Epithelial cell of prostate (primary cell): ENCODE data around the gene AQP7.
"Not testable (repeated sequence)": the region's sequence is repeated elsewhere in the genome, so short reads cannot be mapped to it uniquely, and the experiment has no call there.

Experiments
- DNase-seq: peaks from one replicate; pipeline ENCODE4 v3.0.0-alpha.2; 2011; ENCODE audit warnings: low read depth, low spot score
- H3K27ac ChIP-seq: fragments of 450-650 bp; 2 replicates; pipeline ENCODE4 v1.5.1; 2017; ENCODE audit warnings: mild to moderate bottlenecking

The AQP7 gene

GRCh38 chr9:33401809-33402208, 559 bp downstream of the AQP7 start:
- not testable (repeated sequence) for H3K27ac ChIP-seq, DNase-seq

GRCh38 chr9:33399047-33399446, 3.3 kb downstream of the AQP7 start:
- H3K27ac ChIP-seq, DNase-seq: not testable (repeated sequence)

GRCh38 chr9:33397801-33398200, 4.6 kb downstream of the AQP7 start:
- not testable (repeated sequence) for DNase-seq, H3K27ac ChIP-seq

- H3K27ac ChIP-seq, DNase-seq: not testable (repeated sequence)
Observed at GRCh38 chr9:33395159-33395879, 7.0 kb downstream of the AQP7 start.

DNA sequence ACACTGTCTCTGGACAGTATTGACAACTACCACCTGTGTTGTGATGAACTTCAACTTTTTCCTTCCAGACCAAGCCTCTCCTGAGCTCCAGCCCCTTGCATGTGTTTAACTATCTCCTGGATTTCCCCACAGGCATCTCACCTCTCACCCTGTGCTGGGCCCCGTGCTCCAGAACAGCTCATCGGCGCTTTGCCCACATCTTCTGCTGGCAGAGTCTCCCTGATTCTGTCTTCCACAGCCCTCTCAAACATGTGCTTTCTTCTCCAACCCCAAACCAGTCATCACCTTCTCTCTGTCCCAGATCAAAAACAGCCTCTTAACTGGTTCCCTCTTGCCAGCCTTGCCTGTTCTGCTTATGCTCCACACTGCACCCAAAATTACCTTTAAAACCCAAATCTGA, 8.4 kb downstream of the AQP7 start:
- not testable (repeated sequence) for H3K27ac ChIP-seq, DNase-seq

DNA sequence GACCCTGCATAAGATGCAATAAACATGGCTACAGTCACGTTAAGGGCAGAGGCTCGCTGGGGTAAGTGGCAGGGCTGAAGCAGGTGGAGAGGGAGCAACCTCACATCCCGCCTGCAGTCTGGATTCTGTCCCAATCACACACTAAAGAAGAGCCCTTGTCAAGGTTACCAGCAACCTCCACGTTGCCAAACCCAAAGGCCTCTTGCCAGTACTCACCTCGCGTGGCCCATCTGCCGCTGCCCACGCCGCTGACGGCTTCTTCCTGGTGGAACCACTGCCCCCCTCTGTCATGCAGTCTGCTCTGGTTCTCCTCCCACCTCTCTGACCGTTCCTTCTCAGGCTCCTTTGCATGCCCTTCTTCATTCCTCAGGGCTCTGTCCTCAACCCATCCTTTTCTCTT, 8.8 kb downstream of the AQP7 start:
- no peak overlapping the region for H3K27ac ChIP-seq
- DNase-seq = no peak

DNA sequence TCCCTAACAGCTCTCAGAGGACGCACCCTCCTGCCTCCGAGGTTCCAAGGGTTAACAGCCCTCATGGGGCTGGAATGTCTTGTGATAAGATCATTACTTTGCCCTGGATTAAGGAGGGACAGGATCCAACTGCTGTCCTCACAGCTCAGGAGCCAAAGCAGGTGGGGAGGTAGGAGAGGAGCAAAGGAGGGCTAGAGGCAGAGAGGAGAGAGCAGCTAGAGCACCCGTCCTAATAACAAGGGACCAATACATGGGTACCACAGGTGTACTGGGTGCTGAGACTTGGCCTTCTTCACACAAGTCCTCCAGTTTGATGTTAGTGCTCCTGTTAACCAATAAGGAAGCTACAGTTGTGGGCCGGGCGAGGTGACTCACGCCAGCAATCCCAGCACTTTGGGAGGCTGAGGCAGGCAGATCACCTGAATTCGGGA, 9.8 kb downstream of the AQP7 start:
- H3K27ac ChIP-seq, DNase-seq: not testable (repeated sequence)

GRCh38 chr9:33391111-33391771, 11.1 kb downstream of the AQP7 start:
- DNase-seq, H3K27ac ChIP-seq: not testable (repeated sequence)

DNA sequence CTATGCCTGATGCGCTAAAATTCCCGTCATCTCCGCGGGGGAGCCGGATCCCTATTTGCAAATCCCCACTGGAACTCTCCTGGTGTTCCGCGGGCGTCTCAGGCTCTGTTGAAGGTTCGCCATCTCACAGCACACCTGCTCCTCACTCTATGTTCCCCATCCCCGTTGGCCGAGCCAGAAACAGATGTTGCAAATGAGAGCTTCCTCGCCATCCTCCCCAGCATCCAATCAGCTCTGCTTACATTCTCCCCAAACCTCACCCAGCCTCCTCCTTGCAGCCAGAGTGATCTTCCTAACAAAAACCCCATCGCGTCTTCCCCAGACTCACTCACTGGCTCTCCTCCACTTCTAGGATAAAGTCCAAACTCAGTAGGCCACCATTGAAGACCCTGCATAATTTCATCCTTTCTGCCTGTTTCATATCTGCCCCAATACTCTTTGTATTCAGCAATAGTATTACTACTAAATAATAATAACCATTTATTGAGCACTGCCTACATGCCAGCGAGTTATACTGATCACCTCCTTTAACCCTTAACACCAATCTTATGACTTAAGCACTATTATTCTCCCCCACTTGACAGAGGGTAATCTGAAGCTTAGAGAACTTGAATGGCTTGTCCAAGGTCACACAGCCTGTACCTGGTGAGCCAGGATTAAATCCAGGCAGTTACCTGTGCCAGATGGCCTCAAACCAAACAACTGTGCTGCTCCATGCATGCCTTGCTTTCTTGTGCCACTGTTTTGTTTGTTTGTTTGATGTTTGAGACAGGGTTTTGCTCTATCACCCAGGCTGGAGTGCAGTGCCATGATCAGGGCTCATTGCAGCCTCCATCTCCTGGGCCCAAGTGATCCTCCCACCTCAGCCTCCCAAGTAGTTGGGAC, 14.0 kb downstream of the AQP7 start:
- no peak for DNase-seq

GRCh38 chr9:33386998-33387397, 15.4 kb downstream of the AQP7 start:
- DNase-seq, H3K27ac ChIP-seq: not testable (repeated sequence)

More for the DNA sequence above, 14.0 kb downstream of the AQP7 start:
- H3K27ac ChIP-seq = no peak overlapping the region

DNA sequence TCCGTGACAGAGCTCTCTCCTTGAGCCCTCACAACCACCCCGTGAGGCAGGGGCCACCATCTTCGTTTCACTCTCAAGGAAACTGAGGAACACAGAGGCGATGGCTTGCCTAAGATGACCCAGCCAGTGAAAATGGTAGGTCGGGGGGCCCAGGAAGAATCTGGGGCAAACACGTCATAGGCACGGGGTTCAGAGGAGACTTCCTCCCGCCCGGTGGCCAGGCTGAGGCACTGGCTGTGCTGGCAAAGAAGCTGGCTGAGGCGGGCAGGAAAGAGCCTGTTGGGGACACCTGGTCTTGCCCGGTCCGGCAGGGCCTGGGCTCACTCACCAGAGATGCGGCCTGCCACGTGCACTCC, 15.7 kb downstream of the AQP7 start:
- not testable (repeated sequence) for DNase-seq

DNA sequence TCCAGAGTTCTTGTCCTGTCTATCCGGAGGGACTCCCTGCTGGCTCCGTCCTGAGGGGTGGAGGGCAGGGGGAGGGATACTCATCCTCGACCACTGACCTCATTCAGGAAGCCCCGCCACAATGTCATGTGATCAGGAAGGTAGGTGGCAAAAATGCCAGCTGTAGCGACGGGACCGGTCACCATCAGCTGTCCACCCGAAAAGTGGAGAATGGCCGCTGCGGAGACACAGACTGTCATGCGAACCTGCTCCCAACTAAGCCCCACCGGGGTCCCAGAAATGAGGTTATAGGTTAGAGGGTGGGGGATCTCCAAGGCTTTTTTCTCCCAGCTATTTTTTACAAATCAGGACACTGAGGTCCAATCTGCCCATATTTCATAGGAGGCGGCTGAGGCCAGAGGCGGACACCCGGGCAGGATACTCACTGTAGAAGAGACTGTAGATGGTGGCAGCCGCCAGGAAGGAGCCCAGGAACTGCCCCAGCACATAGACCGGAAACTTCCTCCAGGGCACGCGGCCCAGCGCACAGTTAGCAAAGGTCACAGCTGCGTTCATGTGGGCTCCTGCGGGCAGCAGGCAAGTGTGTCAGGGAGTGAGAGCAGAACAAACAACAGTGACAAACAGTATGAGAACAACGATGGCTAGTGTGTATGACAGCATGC, 16.3 kb downstream of the AQP7 start:
- DNase-seq, H3K27ac ChIP-seq: not testable (repeated sequence)

More for the DNA sequence above, 15.7 kb downstream of the AQP7 start:
- not testable (repeated sequence) for H3K27ac ChIP-seq

GRCh38 chr9:33385536-33385935, 16.8 kb downstream of the AQP7 start:
- not testable (repeated sequence) for DNase-seq, H3K27ac ChIP-seq

GRCh38 chr9:33383396-33383795, 19.0 kb downstream of the AQP7 start:
- not testable (repeated sequence) for DNase-seq, H3K27ac ChIP-seq

- not testable (repeated sequence) for DNase-seq, H3K27ac ChIP-seq
Observed at GRCh38 chr9:33382397-33382796, 20.0 kb downstream of the AQP7 start.

DNA sequence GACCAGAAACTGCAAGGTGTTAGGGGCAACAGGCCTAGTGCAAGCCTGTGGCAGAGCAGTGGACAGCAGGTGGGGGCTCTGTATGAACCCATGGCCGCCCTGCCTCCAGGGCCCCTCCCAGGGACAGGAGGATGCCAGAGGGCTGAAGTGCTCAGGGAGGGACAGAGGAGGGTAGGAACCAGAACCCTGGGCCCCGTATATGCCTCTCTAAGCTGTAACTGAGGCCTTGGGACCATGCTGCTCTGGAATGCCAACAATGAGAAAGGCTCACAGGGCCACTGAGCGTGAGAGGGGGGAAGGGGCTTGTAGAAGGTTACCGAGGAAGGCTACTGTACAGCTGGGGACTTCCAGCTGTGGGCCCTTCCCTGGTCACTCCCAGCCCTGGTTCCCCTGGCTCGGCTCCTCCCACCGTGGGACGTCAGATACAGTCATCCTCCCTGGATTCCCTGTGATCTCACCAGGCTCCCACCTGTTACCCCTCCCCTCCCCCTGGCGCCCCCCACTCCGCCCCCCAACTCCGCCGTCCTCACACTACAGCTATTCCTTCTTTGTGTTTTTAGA, 21.1 kb downstream of the AQP7 start:
- no peak for DNase-seq

DNA sequence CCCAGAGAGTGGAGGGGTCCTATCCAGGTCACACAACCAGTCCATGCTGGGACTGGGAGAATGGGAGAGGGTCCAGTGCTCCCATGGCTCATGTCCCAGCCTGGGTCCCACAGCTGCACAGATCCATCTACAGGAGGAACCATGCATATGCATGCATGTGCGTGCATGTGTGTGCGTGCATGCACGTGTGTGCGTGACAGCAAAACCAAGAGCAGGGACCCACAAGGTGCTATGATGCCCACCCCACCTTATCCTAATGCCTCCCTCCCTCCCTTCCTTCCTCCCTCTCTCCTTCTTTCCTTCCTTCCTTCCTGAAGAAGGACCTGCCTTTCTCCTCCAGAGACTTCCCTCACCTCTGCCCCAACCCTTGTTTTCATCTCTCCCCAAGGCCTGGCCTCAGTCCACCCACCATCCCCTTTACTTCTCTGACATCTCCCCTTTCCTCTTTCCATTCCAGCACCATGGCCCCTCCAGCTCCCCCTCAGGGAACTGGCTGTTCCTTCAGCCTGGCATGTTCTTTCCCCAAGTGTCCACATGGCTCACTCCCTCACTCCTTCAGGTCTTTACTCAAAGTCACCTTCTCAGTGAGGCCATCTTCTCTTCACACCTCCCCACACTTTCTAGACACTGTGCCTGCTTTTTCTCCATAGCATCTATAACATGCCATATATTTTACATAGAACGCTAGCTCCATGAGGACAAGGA, 21.8 kb downstream of the AQP7 start:
- no peak overlapping the region for H3K27ac ChIP-seq
- DNase-seq = no peak

More for the DNA sequence above, 21.1 kb downstream of the AQP7 start:
- no peak overlapping the region for H3K27ac ChIP-seq

DNA sequence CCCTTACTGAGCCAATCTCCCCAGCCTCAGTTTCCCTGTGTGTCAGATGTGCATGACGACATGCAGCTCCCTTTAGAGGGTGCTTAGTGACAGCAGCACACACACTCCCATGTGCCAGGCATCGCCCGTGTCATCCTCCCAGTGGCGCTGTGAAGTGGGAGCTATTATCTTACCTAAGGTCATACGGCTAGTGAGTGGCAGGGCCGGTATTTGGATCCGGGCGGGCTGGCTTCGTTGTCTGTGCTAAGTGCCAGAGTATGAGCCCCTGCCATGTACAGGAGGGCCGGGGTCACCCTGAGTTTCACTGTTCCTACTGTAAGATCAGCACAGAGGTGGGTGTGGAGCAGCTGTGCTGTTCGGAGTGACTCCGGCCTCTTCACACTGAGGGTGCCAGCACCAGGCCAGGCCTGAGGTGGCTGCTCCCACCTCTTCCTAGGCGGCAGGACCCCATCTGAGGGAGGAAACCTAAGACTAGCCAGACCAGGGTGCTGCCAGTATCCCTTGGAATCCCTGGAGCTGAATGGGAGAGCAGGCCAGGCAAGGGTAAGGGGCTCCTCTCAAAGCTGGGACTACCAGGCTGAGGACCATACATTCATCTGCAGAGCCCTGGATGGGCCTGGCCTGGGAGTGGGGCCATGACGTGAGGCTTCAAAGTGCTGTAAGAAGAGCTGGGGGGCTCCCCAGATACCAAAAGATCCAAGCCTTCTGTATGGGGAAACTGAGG, 22.5 kb downstream of the AQP7 start:
- no peak for DNase-seq
- H3K27ac ChIP-seq = no peak overlapping the region
